GM15510 (cell line): ENCODE results near the gene CENPF.

Experiments used
- POLR2A ChIP-seq: IDR thresholded peaks from 3 replicates; pipeline ENCODE4 v1.6.1; 2011; ENCODE audit warnings: borderline replicate concordance; ENCODE audit not compliant: insufficient read length; ENCODE audit errors: extremely low read depth

CENPF gene

GRCh38 chr1:214602764-214603657 is at the start of gene CENPF:
Gene CENPF (plus strand): TSS chr1:214603195. CDS start chr1:214613755, 10,560 bp downstream.
- peak; percentile 58 for TF ChIP-seq POLR2A

GRCh38 chr1:214557952-214558735 is 44.9 kb upstream of the CENPF start:
- no peak for TF ChIP-seq POLR2A

DNA sequence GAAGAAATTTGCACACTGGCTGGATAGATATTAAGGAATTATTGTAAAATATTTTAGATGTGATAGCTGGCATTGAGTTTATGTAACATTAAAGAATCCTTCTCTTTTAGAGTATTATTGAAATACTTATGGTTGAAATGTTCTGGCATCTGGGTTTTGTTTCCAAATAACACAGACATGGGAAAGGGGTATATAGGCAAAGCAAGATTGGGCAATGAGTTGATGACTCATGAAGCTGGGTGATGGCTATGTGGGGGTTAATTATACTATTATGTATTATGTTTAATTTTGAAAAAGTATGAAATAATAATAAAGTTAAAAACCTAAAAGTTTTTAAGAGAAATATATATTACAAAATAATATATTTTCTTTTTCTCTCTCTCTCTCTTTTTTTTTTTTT is 39.1 kb upstream of the CENPF start:
- no peak for TF ChIP-seq POLR2A

DNA sequence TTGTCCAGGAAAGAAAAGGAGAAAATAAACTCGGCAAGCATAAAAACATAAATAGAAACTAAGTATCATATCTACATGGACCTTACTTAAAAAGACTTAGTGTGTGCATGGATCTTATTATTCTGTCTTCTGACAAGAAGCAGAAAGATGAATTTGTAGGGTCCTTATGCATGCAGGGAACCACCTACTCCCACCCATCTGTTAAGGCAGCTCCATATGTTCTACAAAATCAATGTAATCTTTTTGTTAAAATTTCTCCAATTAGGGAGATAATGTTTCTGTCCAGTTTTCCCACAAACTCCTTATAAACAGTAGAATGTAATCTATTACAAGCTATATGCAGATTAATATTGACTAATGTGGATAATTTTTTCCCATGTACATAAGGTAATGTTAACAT is 37.7 kb upstream of the CENPF start:
- TF ChIP-seq POLR2A, result no peak

DNA sequence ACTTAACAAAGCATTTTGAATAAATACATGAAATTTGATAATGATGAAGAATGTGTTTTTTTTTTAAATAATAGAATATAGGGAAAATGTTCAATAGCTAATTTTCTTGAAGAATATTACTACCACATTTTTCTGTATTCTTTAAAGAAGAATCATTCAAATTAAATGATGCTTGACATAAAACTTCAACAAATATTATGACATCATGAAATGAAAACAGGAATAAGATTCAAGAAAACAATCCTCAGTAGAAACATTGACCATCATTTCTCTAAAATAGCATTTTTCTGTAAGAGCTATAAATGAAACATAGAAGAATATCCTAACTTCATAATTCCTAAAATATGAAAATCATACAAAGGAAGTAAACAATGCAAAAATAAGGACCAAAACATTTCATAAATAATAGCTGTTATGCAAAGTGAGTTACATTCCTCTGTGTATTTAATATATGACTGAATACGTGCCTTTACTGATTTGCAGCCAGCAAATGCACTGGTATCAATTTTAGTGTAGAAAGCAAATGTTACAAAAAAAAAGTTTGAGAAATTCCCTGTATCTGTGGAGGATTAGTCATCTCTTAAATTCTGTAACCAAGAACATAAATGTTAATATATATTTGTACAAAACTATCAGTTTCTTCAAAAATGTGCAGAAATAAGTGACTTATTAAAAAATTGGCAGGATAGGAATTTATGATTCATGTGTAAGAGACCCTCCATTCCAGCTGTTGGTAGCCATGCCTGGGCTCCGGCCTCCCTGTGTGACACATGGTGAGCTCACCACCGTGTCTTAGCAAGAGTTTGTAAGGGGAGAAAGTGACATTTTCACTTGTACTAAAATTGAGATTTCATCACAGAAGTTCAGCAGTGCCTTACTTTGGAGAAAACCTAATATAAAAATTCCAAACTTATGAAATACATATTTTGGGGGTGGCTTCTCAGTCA is 36.6 kb upstream of the CENPF start:
- no peak for TF ChIP-seq POLR2A

DNA sequence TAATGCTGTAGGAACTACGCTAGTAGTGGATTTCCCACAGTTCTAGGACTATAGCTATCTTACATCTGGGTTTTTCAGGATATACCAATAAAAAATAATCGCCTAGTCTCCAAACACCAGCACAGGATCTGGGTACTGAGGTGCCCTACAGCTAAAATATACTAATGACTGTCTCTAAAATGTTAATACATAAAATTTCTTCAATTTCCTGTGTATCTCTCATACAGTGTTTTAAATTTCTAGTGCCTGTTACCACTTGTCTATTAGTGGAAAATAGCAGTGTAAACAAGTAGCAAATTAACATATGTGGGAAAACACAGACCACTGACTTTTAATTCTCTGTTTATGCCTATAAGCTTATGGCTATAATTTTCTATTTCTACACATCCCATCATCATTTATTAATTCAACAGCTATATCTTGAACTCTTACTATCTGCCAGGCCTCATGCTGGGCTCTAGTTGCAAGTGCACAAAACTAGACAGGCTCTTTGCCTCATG is 35.5 kb upstream of the CENPF start:
- no peak for TF ChIP-seq POLR2A

GRCh38 chr1:214568328-214568727 is 34.7 kb upstream of the CENPF start:
- no peak for TF ChIP-seq POLR2A

- TF ChIP-seq POLR2A, result no peak
These were observed 33.5 kb upstream of the CENPF start for GRCh38 chr1:214569357-214570004.

DNA sequence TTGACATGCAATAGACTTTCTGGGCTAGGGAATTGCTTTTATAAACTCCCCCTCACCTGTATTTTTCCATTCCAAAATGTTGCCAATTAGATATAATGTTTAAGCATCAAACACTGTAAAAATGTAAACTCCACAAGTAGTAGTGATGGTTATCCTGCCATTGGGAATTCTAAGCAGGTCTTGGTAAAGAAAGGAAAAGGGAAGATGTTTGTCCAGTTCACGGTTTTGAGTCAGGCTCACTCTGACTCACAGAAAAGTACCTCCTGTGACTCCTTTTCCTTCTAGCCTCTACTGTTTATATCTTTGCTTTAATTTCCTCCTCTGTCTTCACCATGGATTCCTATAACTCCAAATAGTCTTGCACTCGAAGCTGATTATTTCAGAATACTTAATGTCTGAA is 32.6 kb upstream of the CENPF start:
- TF ChIP-seq POLR2A, result no peak

- TF ChIP-seq POLR2A, result no peak
These were observed 31.7 kb upstream of the CENPF start for GRCh38 chr1:214571281-214571680.

DNA sequence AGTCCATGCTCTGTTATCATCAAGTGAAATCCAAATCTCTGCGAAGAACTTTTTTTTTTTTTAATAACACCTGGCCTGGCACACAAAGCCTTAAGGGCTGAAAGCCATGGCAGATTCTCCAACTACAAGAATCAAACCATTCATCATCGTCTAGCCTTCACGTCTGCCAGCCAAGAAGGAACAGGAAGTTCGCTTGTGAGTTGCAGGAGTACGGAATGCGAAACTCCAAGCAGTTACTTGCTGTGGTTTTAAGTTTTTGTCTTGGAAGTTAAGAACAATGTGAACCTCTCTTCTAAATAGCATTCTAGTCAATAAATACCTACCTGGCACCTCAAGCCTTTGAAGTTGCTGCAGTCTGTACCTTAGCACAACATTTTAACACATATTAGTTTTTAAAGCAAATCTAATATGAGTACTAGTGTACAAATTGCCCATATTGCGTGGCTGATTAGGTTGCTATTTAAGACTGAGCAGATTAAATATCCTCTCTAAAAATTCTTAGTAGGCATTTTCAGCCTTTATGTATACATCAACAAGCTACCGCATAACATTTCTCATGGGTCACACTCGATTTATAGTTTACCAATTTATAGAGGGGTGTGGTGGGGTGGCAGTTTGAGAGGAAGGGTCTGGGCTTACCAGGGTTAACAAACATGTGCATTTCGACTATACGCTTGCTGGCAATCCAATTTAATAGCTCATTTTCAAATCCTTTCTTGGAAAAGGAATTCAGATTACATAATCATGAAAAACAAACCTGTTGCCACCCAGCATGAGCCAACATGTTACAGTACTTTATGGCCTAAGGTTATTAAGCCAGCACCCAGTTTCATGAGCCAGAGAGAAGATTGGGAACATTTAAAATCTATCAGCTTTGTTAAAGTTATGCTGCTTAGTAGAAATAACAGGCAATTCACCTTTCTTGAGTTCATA is 29.3 kb upstream of the CENPF start:
- no peak for TF ChIP-seq POLR2A

DNA sequence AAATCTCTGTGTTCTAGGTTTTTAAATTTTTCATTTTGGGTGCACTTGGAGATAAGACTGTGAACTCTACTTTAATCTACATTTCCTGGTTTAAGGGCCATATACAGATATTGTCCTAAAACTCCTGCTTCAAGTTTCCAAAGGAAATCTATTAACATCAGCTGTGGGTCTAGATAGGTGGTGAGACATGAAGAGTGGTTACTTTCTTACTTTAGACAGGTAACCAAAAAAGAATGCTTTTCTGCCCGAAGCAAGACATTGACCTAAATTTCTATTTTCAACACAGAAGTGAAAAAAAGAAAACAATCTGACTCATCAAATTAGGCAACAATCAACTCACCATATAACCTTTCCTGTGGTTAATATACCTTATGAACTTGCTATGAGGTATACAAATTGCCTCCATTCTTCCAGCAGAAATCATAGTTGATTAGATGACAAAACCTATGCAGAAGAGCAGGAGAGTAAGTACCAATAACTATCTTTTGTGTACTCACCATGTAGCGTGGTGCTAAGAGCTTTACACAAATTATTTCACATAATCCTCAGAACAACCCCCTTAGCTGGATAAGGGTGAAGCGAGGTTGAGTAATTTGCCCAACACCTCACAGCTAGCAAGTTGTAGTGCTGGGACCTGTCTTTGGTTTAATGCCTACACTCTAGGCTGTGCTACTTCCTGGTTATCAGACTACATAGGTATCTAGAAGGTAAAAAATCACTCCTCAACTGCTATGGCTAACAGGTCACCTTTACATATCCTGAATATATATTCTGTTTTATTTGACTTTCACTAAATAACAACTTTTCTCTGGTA is 28.2 kb upstream of the CENPF start:
- TF ChIP-seq POLR2A, result no peak
